Epidermal melanocyte (primary cell): ENCODE data around the gene SRGAP2B.
"Not testable (repeated sequence)": the region's sequence is repeated elsewhere in the genome, so short reads cannot be mapped to it uniquely, and the experiment has no call there.

Source experiments
- DNase-seq: peaks from one replicate; pipeline ENCODE4 v3.0.0; 2011; ENCODE audit warnings: low spot score; ENCODE audit not compliant: insufficient read length

The SRGAP2B gene

GRCh38 chr1:145093517-145094149, 1.5 kb downstream of the SRGAP2B start:
- not testable (repeated sequence) for DNase-seq

- DNase-seq, result not testable (repeated sequence)
Measured at GRCh38 chr1:145082483-145083255, 12.5 kb downstream of the SRGAP2B start.

GRCh38 chr1:145080193-145080592, 14.9 kb downstream of the SRGAP2B start:
- DNase-seq, result not testable (repeated sequence)

GRCh38 chr1:145079737-145080136, 15.4 kb downstream of the SRGAP2B start:
- DNase-seq, result not testable (repeated sequence)

- not testable (repeated sequence) for DNase-seq
Measured at GRCh38 chr1:145078787-145079370, 16.2 kb downstream of the SRGAP2B start.

- not testable (repeated sequence) for DNase-seq
Measured at GRCh38 chr1:145077872-145078786, 17.0 kb downstream of the SRGAP2B start.

- not testable (repeated sequence) for DNase-seq
Measured at GRCh38 chr1:145076877-145077276, 18.3 kb downstream of the SRGAP2B start.

- not testable (repeated sequence) for DNase-seq
Measured at GRCh38 chr1:145074021-145074559, 21.0 kb downstream of the SRGAP2B start.

- not testable (repeated sequence) for DNase-seq
Measured at GRCh38 chr1:145071569-145071968, 23.6 kb downstream of the SRGAP2B start.

- not testable (repeated sequence) for DNase-seq
Measured at GRCh38 chr1:145066486-145066885, 28.6 kb downstream of the SRGAP2B start.

- DNase-seq, result not testable (repeated sequence)
Measured at GRCh38 chr1:145065194-145065826, 29.8 kb downstream of the SRGAP2B start.

- DNase-seq, result not testable (repeated sequence)
Measured at GRCh38 chr1:145063941-145064648, 31.0 kb downstream of the SRGAP2B start.

GRCh38 chr1:145063285-145063684, 31.8 kb downstream of the SRGAP2B start:
- not testable (repeated sequence) for DNase-seq

- DNase-seq, result not testable (repeated sequence)
Measured at GRCh38 chr1:145058184-145058583, 36.9 kb downstream of the SRGAP2B start.

- DNase-seq, result not testable (repeated sequence)
Measured at GRCh38 chr1:145055217-145055760, 39.8 kb downstream of the SRGAP2B start.

- DNase-seq, result not testable (repeated sequence)
Measured at GRCh38 chr1:145053428-145053827, 41.7 kb downstream of the SRGAP2B start.

GRCh38 chr1:145052019-145052776, 42.9 kb downstream of the SRGAP2B start:
- not testable (repeated sequence) for DNase-seq

GRCh38 chr1:145048181-145048856, 46.8 kb downstream of the SRGAP2B start:
- DNase-seq, result not testable (repeated sequence)
